Measurements from ENCODE around the gene TOM1L2. TPM values are rescaled to one million over a fixed set of nuclear protein-coding genes. Genes with fewer than 3 reads are reported as not detected.

TOM1L2 gene
- total RNA-seq, 1 experiment from 2014 or later = 6.4 TPM

- Histone ChIP-seq H3K4me3 (ENCODE audit: low read length) (no peak overlapping the region), H3K79me2 (ENCODE audit: low read length) (no peaks in the 10 kb centered on the region), H3K4me1 (ENCODE audit: low read length) (no peaks in the 10 kb centered on the region), H3K9me2 (replicated peaks; ENCODE audit: insufficient read depth, low read length) (no peaks in the 10 kb centered on the region), H3K27me3 (ENCODE audit: low read length) (no peaks in the 10 kb centered on the region), H3K9me3 (ENCODE audit: low read length) (no peaks in the 10 kb centered on the region), H3K27ac (ENCODE audit: low read length) (no peak overlapping the region), H3K9ac (ENCODE audit: low read length) (no peak overlapping the region), H2AFZ (ENCODE audit: low read length) (no peak overlapping the region), H4K20me1 (ENCODE audit: insufficient read depth, low read depth, low read length) (no peaks in the 10 kb centered on the region), H3K4me2 (ENCODE audit: low read depth, low read length, poor library complexity, severe bottlenecking) (no peak overlapping the region), H3K36me3 (ENCODE audit: insufficient read depth, low read length) (no peaks in the 10 kb centered on the region)
- DNase-seq = no peak
Observed at GRCh38 chr17:17985153-17985552, 13.0 kb upstream of the TOM1L2 start.

GRCh38 chr17:17983776-17984175 lies 11.6 kb upstream of the TOM1L2 start:
- no peaks in the 10 kb centered on the region for H3K9me2 ChIP-seq (replicated peaks; ENCODE audit: insufficient read depth, low read length)
- H3K27me3 ChIP-seq (ENCODE audit: low read length) = no peaks in the 10 kb centered on the region
- no peak overlapping the region for H3K27ac ChIP-seq (ENCODE audit: low read length)
- H3K4me1 ChIP-seq (ENCODE audit: low read length) = no peaks in the 10 kb centered on the region
- H3K79me2 ChIP-seq (ENCODE audit: low read length) = no peaks in the 10 kb centered on the region
- no peaks in the 10 kb centered on the region for H4K20me1 ChIP-seq (ENCODE audit: insufficient read depth, low read depth, low read length)
- no peaks in the 10 kb centered on the region for H3K36me3 ChIP-seq (ENCODE audit: insufficient read depth, low read length)
- DNase-seq = no peak
- H3K4me3 ChIP-seq (ENCODE audit: low read length) = no peak overlapping the region
- no peak overlapping the region for H2AFZ ChIP-seq (ENCODE audit: low read length)
- H3K9ac ChIP-seq (ENCODE audit: low read length) = no peak overlapping the region
- H3K4me2 ChIP-seq (ENCODE audit: low read depth, low read length, poor library complexity, severe bottlenecking) = no peak overlapping the region
- no peaks in the 10 kb centered on the region for H3K9me3 ChIP-seq (ENCODE audit: low read length)

GRCh38 chr17:17983376-17983775 lies 11.2 kb upstream of the TOM1L2 start:
- H3K27ac ChIP-seq (ENCODE audit: low read length) = no peak overlapping the region
- no peaks in the 10 kb centered on the region for H3K79me2 ChIP-seq (ENCODE audit: low read length)
- H3K9me3 ChIP-seq (ENCODE audit: low read length) = no peaks in the 10 kb centered on the region
- no peak overlapping the region for H3K9ac ChIP-seq (ENCODE audit: low read length)
- DNase-seq = no peak
- no peaks in the 10 kb centered on the region for H3K36me3 ChIP-seq (ENCODE audit: insufficient read depth, low read length)
- no peaks in the 10 kb centered on the region for H3K4me1 ChIP-seq (ENCODE audit: low read length)
- H3K27me3 ChIP-seq (ENCODE audit: low read length) = no peaks in the 10 kb centered on the region
- H4K20me1 ChIP-seq (ENCODE audit: insufficient read depth, low read depth, low read length) = no peaks in the 10 kb centered on the region
- no peaks in the 10 kb centered on the region for H3K9me2 ChIP-seq (replicated peaks; ENCODE audit: insufficient read depth, low read length)
- no peak overlapping the region for H3K4me3 ChIP-seq (ENCODE audit: low read length)
- no peak overlapping the region for H2AFZ ChIP-seq (ENCODE audit: low read length)
- no peak overlapping the region for H3K4me2 ChIP-seq (ENCODE audit: low read depth, low read length, poor library complexity, severe bottlenecking)

- H3K9ac ChIP-seq (ENCODE audit: low read length) = no peak overlapping the region
- no peaks in the 10 kb centered on the region for H3K27me3 ChIP-seq (ENCODE audit: low read length)
- no peak overlapping the region for H2AFZ ChIP-seq (ENCODE audit: low read length)
- H3K4me3 ChIP-seq (ENCODE audit: low read length) = no peak overlapping the region
- no peak for DNase-seq
- H3K9me3 ChIP-seq (ENCODE audit: low read length) = no peaks in the 10 kb centered on the region
- no peaks in the 10 kb centered on the region for H3K36me3 ChIP-seq (ENCODE audit: insufficient read depth, low read length)
- no peaks in the 10 kb centered on the region for H3K4me1 ChIP-seq (ENCODE audit: low read length)
- no peaks in the 10 kb centered on the region for H3K9me2 ChIP-seq (replicated peaks; ENCODE audit: insufficient read depth, low read length)
- H3K4me2 ChIP-seq (ENCODE audit: low read depth, low read length, poor library complexity, severe bottlenecking) = no peak overlapping the region
- no peak overlapping the region for H3K27ac ChIP-seq (ENCODE audit: low read length)
- H4K20me1 ChIP-seq (ENCODE audit: insufficient read depth, low read depth, low read length) = no peaks in the 10 kb centered on the region
- H3K79me2 ChIP-seq (ENCODE audit: low read length) = no peaks in the 10 kb centered on the region
Observed at GRCh38 chr17:17982801-17983200, 10.6 kb upstream of the TOM1L2 start.

- DNase-seq = no peak
- Histone ChIP-seq H3K4me2 (ENCODE audit: low read depth, low read length, poor library complexity, severe bottlenecking) (no peak overlapping the region), H3K27me3 (ENCODE audit: low read length) (no peaks in the 10 kb centered on the region)
Observed at GRCh38 chr17:17981330-17981729, 9.1 kb upstream of the TOM1L2 start.

GRCh38 chr17:17979778-17980177 lies 7.6 kb upstream of the TOM1L2 start:
- Histone ChIP-seq H2AFZ (ENCODE audit: low read length) (no peak overlapping the region), H3K4me1 (ENCODE audit: low read length) (no peaks in the 10 kb centered on the region), H3K4me2 (ENCODE audit: low read depth, low read length, poor library complexity, severe bottlenecking) (no peak overlapping the region), H3K9me3 (ENCODE audit: low read length) (no peaks in the 10 kb centered on the region), H3K9me2 (replicated peaks; ENCODE audit: insufficient read depth, low read length) (no peaks in the 10 kb centered on the region), H3K4me3 (ENCODE audit: low read length) (no peak overlapping the region), H4K20me1 (ENCODE audit: insufficient read depth, low read depth, low read length) (no peaks in the 10 kb centered on the region), H3K36me3 (ENCODE audit: insufficient read depth, low read length) (no peaks in the 10 kb centered on the region), H3K79me2 (ENCODE audit: low read length) (no peaks in the 10 kb centered on the region), H3K9ac (ENCODE audit: low read length) (no peak overlapping the region), H3K27me3 (ENCODE audit: low read length) (no peaks in the 10 kb centered on the region), H3K27ac (ENCODE audit: low read length) (no peak overlapping the region)
- DNase-seq = no peak

More at GRCh38 chr17:17981330-17981729, 9.1 kb upstream of the TOM1L2 start:
- no peak overlapping the region for H3K4me3 ChIP-seq (ENCODE audit: low read length)
- no peak overlapping the region for H3K27ac ChIP-seq (ENCODE audit: low read length)
- H3K79me2 ChIP-seq (ENCODE audit: low read length) = no peaks in the 10 kb centered on the region
- H3K36me3 ChIP-seq (ENCODE audit: insufficient read depth, low read length) = no peaks in the 10 kb centered on the region
- no peak overlapping the region for H2AFZ ChIP-seq (ENCODE audit: low read length)
- H3K4me1 ChIP-seq (ENCODE audit: low read length) = no peaks in the 10 kb centered on the region
- no peaks in the 10 kb centered on the region for H3K9me3 ChIP-seq (ENCODE audit: low read length)
- H4K20me1 ChIP-seq (ENCODE audit: insufficient read depth, low read depth, low read length) = no peaks in the 10 kb centered on the region
- no peak overlapping the region for H3K9ac ChIP-seq (ENCODE audit: low read length)
- no peaks in the 10 kb centered on the region for H3K9me2 ChIP-seq (replicated peaks; ENCODE audit: insufficient read depth, low read length)

- DNase-seq = no peak
- Histone ChIP-seq H3K36me3 (ENCODE audit: insufficient read depth, low read length) (no peaks in the 10 kb centered on the region), H3K4me2 (ENCODE audit: low read depth, low read length, poor library complexity, severe bottlenecking) (no peak overlapping the region), H3K79me2 (ENCODE audit: low read length) (no peaks in the 10 kb centered on the region), H3K27me3 (ENCODE audit: low read length) (no peaks in the 10 kb centered on the region), H3K9ac (ENCODE audit: low read length) (no peak overlapping the region), H3K9me2 (replicated peaks; ENCODE audit: insufficient read depth, low read length) (no peaks in the 10 kb centered on the region), H3K4me1 (ENCODE audit: low read length) (no peaks in the 10 kb centered on the region), H3K4me3 (ENCODE audit: low read length) (no peak overlapping the region), H2AFZ (ENCODE audit: low read length) (no peak overlapping the region), H4K20me1 (ENCODE audit: insufficient read depth, low read depth, low read length) (no peaks in the 10 kb centered on the region), H3K9me3 (ENCODE audit: low read length) (no peaks in the 10 kb centered on the region), H3K27ac (ENCODE audit: low read length) (no peak overlapping the region)
Observed at GRCh38 chr17:17978481-17979424, 6.6 kb upstream of the TOM1L2 start.

- no peaks in the 10 kb centered on the region for H3K27me3 ChIP-seq (ENCODE audit: low read length)
- no peak overlapping the region for H3K4me2 ChIP-seq (ENCODE audit: low read depth, low read length, poor library complexity, severe bottlenecking)
- H4K20me1 ChIP-seq (ENCODE audit: insufficient read depth, low read depth, low read length) = no peaks in the 10 kb centered on the region
- no peak overlapping the region for H3K27ac ChIP-seq (ENCODE audit: low read length)
- H3K79me2 ChIP-seq (ENCODE audit: low read length) = no peaks in the 10 kb centered on the region
- peaks cover 5% of the 10 kb centered on the region for H3K4me1 ChIP-seq (ENCODE audit: low read length)
- no peak overlapping the region for H3K4me3 ChIP-seq (ENCODE audit: low read length)
- no peak overlapping the region for H3K9ac ChIP-seq (ENCODE audit: low read length)
- DNase-seq = no peak
- no peaks in the 10 kb centered on the region for H3K9me2 ChIP-seq (replicated peaks; ENCODE audit: insufficient read depth, low read length)
- no peak overlapping the region for H2AFZ ChIP-seq (ENCODE audit: low read length)
- H3K9me3 ChIP-seq (ENCODE audit: low read length) = no peaks in the 10 kb centered on the region
- no peaks in the 10 kb centered on the region for H3K36me3 ChIP-seq (ENCODE audit: insufficient read depth, low read length)
Observed at GRCh38 chr17:17976931-17977570, 4.9 kb upstream of the TOM1L2 start.
